OCI-LY7 (cell line): ENCODE measurements around the gene LYG1. TPM values are rescaled to one million over a fixed set of nuclear protein-coding genes. Genes with fewer than 3 reads are reported as not detected.

Source experiments
- BruUV-seq: library from RNA; stranded (reverse); fragments of 400-500 nt; replicated peaks from 2 replicates; lab custom pipeline; 2021; lab: Mats Ljungman, UMichigan
- CTCF ChIA-PET: fragments of 300-600 bp; sonication (Branson Sonifier 250); formaldehyde crosslinking; loops from one replicate; lab custom pipeline; 2022; ENCODE audit warnings: antibody characterized with exemption; ENCODE audit not compliant: unreplicated experiment; lab: Charles Lee
- POLR2A ChIA-PET: fragments of 300-600 bp; sonication (Branson Sonifier 250); formaldehyde crosslinking; loops from one replicate; lab custom pipeline; 2022; ENCODE audit warnings: antibody characterized with exemption; lab: Charles Lee
- DNase-seq: peaks from one replicate; pipeline ENCODE4 v3.0.0-alpha.2; 2015; ENCODE audit warnings: low spot score
- H2AFZ ChIP-seq: fragments of 200-600 bp; sonication (generic), shearing (Covaris generic); 2 replicates; pipeline ENCODE4 v1.6.1; 2014; ENCODE audit warnings: mild to moderate bottlenecking, antibody characterized with exemption, low read length, moderate library complexity
- H3K27ac ChIP-seq: fragments of 200-600 bp; sonication (generic); 2 replicates; pipeline ENCODE4 v1.5.1; 2014; ENCODE audit warnings: mixed run types, low read depth, mild to moderate bottlenecking, moderate library complexity, low read length, inconsistent platforms; ENCODE audit not compliant: poor library complexity, severe bottlenecking
- H3K36me3 ChIP-seq: fragments of 200-600 bp; sonication (generic); 2 replicates; pipeline ENCODE4 v1.6.1; 2014; ENCODE audit warnings: mild to moderate bottlenecking, antibody characterized with exemption, low read length, moderate library complexity, mixed read lengths; ENCODE audit not compliant: insufficient read depth
- H3K4me1 ChIP-seq: fragments of 200-600 bp; sonication (generic); 2 replicates; pipeline ENCODE4 v1.5.1; 2014; ENCODE audit warnings: mild to moderate bottlenecking, low read length; ENCODE audit not compliant: insufficient read depth, poor library complexity, severe bottlenecking
- H3K4me2 ChIP-seq: fragments of 200-600 bp; sonication (generic); 2 replicates; pipeline ENCODE4 v1.6.1; 2014; ENCODE audit warnings: mild to moderate bottlenecking, low read length
- H3K4me3 ChIP-seq: fragments of 200-600 bp; sonication (generic); 2 replicates; pipeline ENCODE4 v1.5.1; 2014; ENCODE audit warnings: mild to moderate bottlenecking, low read depth, low read length; ENCODE audit not compliant: poor library complexity, severe bottlenecking
- H3K79me2 ChIP-seq: fragments of 200-600 bp; sonication (generic); 2 replicates; pipeline ENCODE4 v1.6.1; 2016; ENCODE audit warnings: low read depth, mild to moderate bottlenecking, low read length, moderate library complexity, mixed read lengths; ENCODE audit not compliant: insufficient read depth
- H3K9me2 ChIP-seq: fragments of 200-600 bp; sonication (generic); 2 replicates; pipeline ENCODE4 v1.6.1; 2016; ENCODE audit warnings: mild to moderate bottlenecking, low read length, mixed read lengths; ENCODE audit not compliant: insufficient read depth
- H3K9me3 ChIP-seq: fragments of 200-600 bp; sonication (generic); 2 replicates; pipeline ENCODE4 v1.6.1; 2014; ENCODE audit warnings: mild to moderate bottlenecking, mixed run types, low read length, mixed read lengths
- H4K20me1 ChIP-seq: fragments of 200-600 bp; sonication (generic); 2 replicates; pipeline ENCODE4 v1.6.1; 2014; ENCODE audit warnings: mild to moderate bottlenecking, antibody characterized with exemption, low read length, moderate library complexity, mixed read lengths; ENCODE audit not compliant: insufficient read depth
- CTCF ChIP-seq: fragments of 200-600 bp; sonication (generic); conservative IDR thresholded peaks from 2 replicates; pipeline ENCODE4 v1.5.1; 2014; ENCODE audit warnings: mild to moderate bottlenecking, antibody characterized with exemption, low read length, moderate library complexity, mixed read lengths
- EZH2phosphoT487 ChIP-seq: fragments of 200-600 bp; sonication (generic); IDR thresholded peaks from 2 replicates; pipeline ENCODE4 v1.6.1; 2018; ENCODE audit warnings: low read depth, borderline replicate concordance, mild to moderate bottlenecking, mixed run types, antibody characterized with exemption, low read length, moderate library complexity, mixed read lengths
- intact Hi-C: fragments of 100-400 bp; cut with micrococcal nuclease; formaldehyde crosslinking; loops from one replicate; pipeline ENCODE4 v1.10.0; 2022; ENCODE audit not compliant: unreplicated experiment
- total RNA-seq, 2 experiments: library from RNA; depleted of rRNA in 1 of 2; stranded (reverse); fragments of >200 nt in 1 of 2; shearing (Covaris generic) in 1 of 2; gene quantifications; 2 replicates each; pipeline ENCODE4 v1.2.3, GENCODE V29; 2014 to 2022

LYG1 gene
- total RNA-seq, 2 experiments from 2014 or later = 2.2 to 3.0 TPM

- no peaks in the 10 kb centered on the region for H3K9me3 ChIP-seq
- H3K4me3 ChIP-seq = peak within 1 kb of the TSS; percentile 86
- H3K36me3 ChIP-seq = peaks cover 12% of the 10 kb centered on the region
- H3K4me1 ChIP-seq = peaks cover 33% of the 10 kb centered on the region
- peak; percentile 98 for DNase-seq
- peaks cover 27% of the 10 kb centered on the region for H4K20me1 ChIP-seq
- H3K4me2 ChIP-seq = peak within 1 kb of the TSS; percentile 91
- POLR2A ChIA-PET = interaction anchor here (0.7 to 3.5 kb wide), 6 partner anchors 10 to 189 kb away, joined by 3 to 19 read pairs (median 4); partner anchors contain the start of genes MITD1 and MRPL30
- peak within 1 kb of the TSS; percentile 77; the same call in 1 of the 2 replicates for H2AFZ ChIP-seq
- intact Hi-C loops = loop anchor here (1.0 to 2.0 kb wide), 4 partner anchors 153 to 909 kb away; partner anchors contain the start of genes LIPT1, REV1 and TSGA10
- H3K27ac ChIP-seq = peak within 1 kb of the TSS; percentile 83
- no TSS peak for BruUV-seq
- TF ChIP-seq EZH2phosphoT487 = no peak
- TF ChIP-seq CTCF = peak; percentile 87
- H3K9me2 ChIP-seq = no peaks in the 10 kb centered on the region
- H3K79me2 ChIP-seq = peaks cover 78% of the 10 kb centered on the region
- CTCF ChIA-PET = no interaction called here
Observed at GRCh38 chr2:99337113-99338028, 36.4 kb upstream of the LYG1 start, which contains the start of gene EIF5B. EIF5B (plus strand) TSS chr2:99337389; CDS start chr2:99337555, 166 bp downstream.

GRCh38 chr2:99336804-99337112 lies 35.8 kb upstream of the LYG1 start:
- peaks cover 72% of the 10 kb centered on the region for H3K79me2 ChIP-seq
- H3K27ac ChIP-seq = peak overlapping the region; percentile 83
- peaks cover 33% of the 10 kb centered on the region for H3K4me1 ChIP-seq
- no peaks in the 10 kb centered on the region for H3K9me3 ChIP-seq
- BruUV-seq = no TSS peak
- intact Hi-C loops = loop anchor here (1.0 to 2.0 kb wide), 5 partner anchors 154 to 910 kb away; partner anchors contain the start of genes LIPT1, MITD1, MRPL30 and REV1
- TF ChIP-seq CTCF = no peak
- TF ChIP-seq EZH2phosphoT487 = no peak
- peak overlapping the region; percentile 77; the same call in 1 of the 2 replicates for H2AFZ ChIP-seq
- peaks cover 27% of the 10 kb centered on the region for H4K20me1 ChIP-seq
- no peaks in the 10 kb centered on the region for H3K9me2 ChIP-seq
- CTCF ChIA-PET = no interaction called here
- H3K4me2 ChIP-seq = peak overlapping the region; percentile 91
- POLR2A ChIA-PET = interaction anchor here (0.6 to 3.5 kb wide), 5 partner anchors 11 to 189 kb away, joined by 3 to 19 read pairs (median 3); partner anchors contain the start of genes MITD1 and MRPL30
- peaks cover 19% of the 10 kb centered on the region for H3K36me3 ChIP-seq
- no peak for DNase-seq
- peak overlapping the region; percentile 86 for H3K4me3 ChIP-seq
